OCI-LY7 (cell line): ENCODE measurements around the gene ALDH3B1. TPM values are rescaled to one million over a fixed set of nuclear protein-coding genes. Genes with fewer than 3 reads are reported as not detected.

Experiments
- BruUV-seq: library from RNA; stranded (reverse); fragments of 400-500 nt; replicated peaks from 2 replicates; lab custom pipeline; 2021; lab: Mats Ljungman, UMichigan
- CTCF ChIA-PET: fragments of 300-600 bp; sonication (Branson Sonifier 250); formaldehyde crosslinking; loops from one replicate; lab custom pipeline; 2022; ENCODE audit warnings: antibody characterized with exemption; ENCODE audit not compliant: unreplicated experiment; lab: Charles Lee
- POLR2A ChIA-PET: fragments of 300-600 bp; sonication (Branson Sonifier 250); formaldehyde crosslinking; loops from one replicate; lab custom pipeline; 2022; ENCODE audit warnings: antibody characterized with exemption; lab: Charles Lee
- DNase-seq: peaks from one replicate; pipeline ENCODE4 v3.0.0-alpha.2; 2015; ENCODE audit warnings: low spot score
- H2AFZ ChIP-seq: fragments of 200-600 bp; sonication (generic), shearing (Covaris generic); 2 replicates; pipeline ENCODE4 v1.6.1; 2014; ENCODE audit warnings: mild to moderate bottlenecking, antibody characterized with exemption, low read length, moderate library complexity
- H3K27ac ChIP-seq: fragments of 200-600 bp; sonication (generic); 2 replicates; pipeline ENCODE4 v1.5.1; 2014; ENCODE audit warnings: mixed run types, low read depth, mild to moderate bottlenecking, moderate library complexity, low read length, inconsistent platforms; ENCODE audit not compliant: poor library complexity, severe bottlenecking
- H3K36me3 ChIP-seq: fragments of 200-600 bp; sonication (generic); 2 replicates; pipeline ENCODE4 v1.6.1; 2014; ENCODE audit warnings: mild to moderate bottlenecking, antibody characterized with exemption, low read length, moderate library complexity, mixed read lengths; ENCODE audit not compliant: insufficient read depth
- H3K4me1 ChIP-seq: fragments of 200-600 bp; sonication (generic); 2 replicates; pipeline ENCODE4 v1.5.1; 2014; ENCODE audit warnings: mild to moderate bottlenecking, low read length; ENCODE audit not compliant: insufficient read depth, poor library complexity, severe bottlenecking
- H3K4me2 ChIP-seq: fragments of 200-600 bp; sonication (generic); 2 replicates; pipeline ENCODE4 v1.6.1; 2014; ENCODE audit warnings: mild to moderate bottlenecking, low read length
- H3K4me3 ChIP-seq: fragments of 200-600 bp; sonication (generic); 2 replicates; pipeline ENCODE4 v1.5.1; 2014; ENCODE audit warnings: mild to moderate bottlenecking, low read depth, low read length; ENCODE audit not compliant: poor library complexity, severe bottlenecking
- H3K79me2 ChIP-seq: fragments of 200-600 bp; sonication (generic); 2 replicates; pipeline ENCODE4 v1.6.1; 2016; ENCODE audit warnings: low read depth, mild to moderate bottlenecking, low read length, moderate library complexity, mixed read lengths; ENCODE audit not compliant: insufficient read depth
- H3K9me2 ChIP-seq: fragments of 200-600 bp; sonication (generic); 2 replicates; pipeline ENCODE4 v1.6.1; 2016; ENCODE audit warnings: mild to moderate bottlenecking, low read length, mixed read lengths; ENCODE audit not compliant: insufficient read depth
- H3K9me3 ChIP-seq: fragments of 200-600 bp; sonication (generic); 2 replicates; pipeline ENCODE4 v1.6.1; 2014; ENCODE audit warnings: mild to moderate bottlenecking, mixed run types, low read length, mixed read lengths
- H4K20me1 ChIP-seq: fragments of 200-600 bp; sonication (generic); 2 replicates; pipeline ENCODE4 v1.6.1; 2014; ENCODE audit warnings: mild to moderate bottlenecking, antibody characterized with exemption, low read length, moderate library complexity, mixed read lengths; ENCODE audit not compliant: insufficient read depth
- EZH2phosphoT487 ChIP-seq: fragments of 200-600 bp; sonication (generic); IDR thresholded peaks from 2 replicates; pipeline ENCODE4 v1.6.1; 2018; ENCODE audit warnings: low read depth, borderline replicate concordance, mild to moderate bottlenecking, mixed run types, antibody characterized with exemption, low read length, moderate library complexity, mixed read lengths
- intact Hi-C: fragments of 100-400 bp; cut with micrococcal nuclease; formaldehyde crosslinking; loops from one replicate; pipeline ENCODE4 v1.10.0; 2022; ENCODE audit not compliant: unreplicated experiment
- total RNA-seq, 2 experiments: library from RNA; depleted of rRNA in 1 of 2; stranded (reverse); fragments of >200 nt in 1 of 2; shearing (Covaris generic) in 1 of 2; gene quantifications; 2 replicates each; pipeline ENCODE4 v1.2.3, GENCODE V29; 2014 to 2022
- TF ChIP-seq, protein P1 (sequence below): fragments of 200-600 bp; sonication (generic); conservative IDR thresholded peaks from 2 replicates; pipeline ENCODE4 v1.5.1; 2014; ENCODE audit warnings: mild to moderate bottlenecking, antibody characterized with exemption, low read length, moderate library complexity, mixed read lengths

Gene ALDH3B1
- total RNA-seq, 2 experiments from 2014 or later, result 0.50 to 0.53 TPM

DNA sequence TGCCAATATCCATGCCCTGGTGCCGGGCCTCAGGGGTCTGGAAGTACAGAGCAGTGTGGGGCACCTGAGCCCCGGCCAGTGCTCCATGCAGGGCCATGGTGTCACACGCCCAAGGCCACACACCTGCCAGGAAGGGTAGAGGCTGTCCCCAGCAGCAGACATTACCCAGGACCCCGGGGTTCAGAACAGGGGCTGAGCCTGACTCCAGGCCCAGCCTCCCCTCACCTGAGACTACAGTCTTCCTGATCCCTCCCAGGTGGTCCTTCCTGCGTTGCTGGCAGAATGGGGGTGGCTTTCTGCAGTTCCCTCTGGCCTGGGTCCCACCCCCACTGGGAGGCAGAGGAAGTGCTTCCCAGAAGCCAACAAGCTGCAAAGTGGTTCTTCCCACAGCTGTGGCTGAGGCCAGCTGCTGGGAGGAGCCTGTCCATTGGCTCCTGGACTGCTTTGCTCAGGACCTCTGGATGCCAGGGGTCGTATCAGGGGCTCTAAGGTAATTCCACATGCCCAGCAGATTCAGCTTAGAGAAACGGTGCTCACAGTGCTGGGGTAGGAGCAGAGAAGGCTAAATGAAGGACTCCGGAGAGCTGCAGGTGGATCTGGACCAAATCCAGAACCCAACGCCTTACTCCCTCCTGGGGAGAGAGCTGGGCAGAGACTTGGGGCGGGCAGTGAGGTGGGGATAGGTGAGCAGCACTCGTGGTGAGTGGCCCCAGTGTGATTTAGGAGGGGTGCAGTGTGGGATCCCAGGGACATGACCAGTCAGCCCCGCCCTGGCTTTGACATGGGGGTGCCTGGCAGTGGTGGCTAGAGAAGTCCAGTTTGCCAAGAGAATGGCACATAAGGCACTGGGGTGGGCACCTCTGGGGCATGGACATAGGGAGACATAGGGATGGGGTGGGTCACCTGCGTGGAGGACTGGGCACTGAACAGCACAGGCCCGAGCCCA is 41.3 kb downstream of the ALDH3B1 start:
- no peak overlapping the region for H2AFZ ChIP-seq
- TF ChIP-seq EZH2phosphoT487, result no peak
- BruUV-seq, result no TSS peak
- ChIA-PET POLR2A (no interaction called here), CTCF (no interaction called here)
- no peaks in the 10 kb centered on the region for H3K79me2 ChIP-seq
- H3K9me3 ChIP-seq, result no peaks in the 10 kb centered on the region
- H4K20me1 ChIP-seq, result no peaks in the 10 kb centered on the region
- H3K4me3 ChIP-seq, result no peak overlapping the region
- intact Hi-C loops, result no loop called here
- no peak for DNase-seq
- H3K27ac ChIP-seq, result no peak overlapping the region
- no peaks in the 10 kb centered on the region for H3K4me1 ChIP-seq
- no peak overlapping the region for H3K4me2 ChIP-seq
- H3K36me3 ChIP-seq, result peaks cover 61% of the 10 kb centered on the region
- H3K9me2 ChIP-seq, result no peaks in the 10 kb centered on the region

DNA sequence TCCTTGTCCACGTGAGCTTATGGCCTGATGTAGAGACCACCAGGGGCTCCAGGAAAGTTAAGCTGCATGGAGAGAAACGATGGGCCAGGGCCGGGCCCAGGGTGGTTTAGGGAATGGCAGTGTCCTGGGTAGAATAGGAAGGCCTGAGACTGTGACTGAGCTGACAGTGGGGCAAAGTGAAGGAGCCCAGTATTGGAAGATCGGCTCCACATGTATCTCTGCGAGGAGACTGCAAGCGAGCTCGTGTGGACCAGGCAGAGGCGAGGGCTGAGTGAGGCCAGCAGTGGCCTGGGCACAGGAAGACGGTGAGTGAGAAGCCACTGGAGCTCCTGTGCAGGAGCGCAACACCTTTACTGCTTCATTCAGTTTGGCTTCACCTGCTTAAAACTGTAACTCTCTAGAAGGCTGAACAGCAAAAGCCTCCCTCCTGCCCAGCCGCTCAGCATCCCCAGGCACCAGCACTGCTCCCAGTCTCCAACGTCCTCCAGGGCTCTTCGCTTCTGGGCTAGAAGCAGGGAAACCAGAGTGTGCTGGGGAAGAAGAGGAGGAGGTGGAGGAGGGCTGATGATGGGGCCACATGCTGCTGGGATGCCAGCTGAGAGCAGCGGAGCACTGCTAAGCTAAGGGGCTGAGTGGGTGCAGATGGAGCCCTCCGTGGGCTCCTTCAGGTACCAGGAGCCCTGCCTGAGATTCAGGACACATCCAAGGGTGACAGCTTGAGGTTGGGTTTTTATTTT is 42.2 kb downstream of the ALDH3B1 start:
- no peak overlapping the region for H3K4me3 ChIP-seq
- H4K20me1 ChIP-seq, result no peaks in the 10 kb centered on the region
- no peak for TF ChIP-seq EZH2phosphoT487
- TF ChIP-seq, protein P1, sequence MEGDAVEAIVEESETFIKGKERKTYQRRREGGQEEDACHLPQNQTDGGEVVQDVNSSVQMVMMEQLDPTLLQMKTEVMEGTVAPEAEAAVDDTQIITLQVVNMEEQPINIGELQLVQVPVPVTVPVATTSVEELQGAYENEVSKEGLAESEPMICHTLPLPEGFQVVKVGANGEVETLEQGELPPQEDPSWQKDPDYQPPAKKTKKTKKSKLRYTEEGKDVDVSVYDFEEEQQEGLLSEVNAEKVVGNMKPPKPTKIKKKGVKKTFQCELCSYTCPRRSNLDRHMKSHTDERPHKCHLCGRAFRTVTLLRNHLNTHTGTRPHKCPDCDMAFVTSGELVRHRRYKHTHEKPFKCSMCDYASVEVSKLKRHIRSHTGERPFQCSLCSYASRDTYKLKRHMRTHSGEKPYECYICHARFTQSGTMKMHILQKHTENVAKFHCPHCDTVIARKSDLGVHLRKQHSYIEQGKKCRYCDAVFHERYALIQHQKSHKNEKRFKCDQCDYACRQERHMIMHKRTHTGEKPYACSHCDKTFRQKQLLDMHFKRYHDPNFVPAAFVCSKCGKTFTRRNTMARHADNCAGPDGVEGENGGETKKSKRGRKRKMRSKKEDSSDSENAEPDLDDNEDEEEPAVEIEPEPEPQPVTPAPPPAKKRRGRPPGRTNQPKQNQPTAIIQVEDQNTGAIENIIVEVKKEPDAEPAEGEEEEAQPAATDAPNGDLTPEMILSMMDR, result no peak
- H3K27ac ChIP-seq, result no peak overlapping the region
- ChIA-PET CTCF (no interaction called here), POLR2A (no interaction called here)
- intact Hi-C loops, result no loop called here
- H3K9me3 ChIP-seq, result no peaks in the 10 kb centered on the region
- no peak overlapping the region for H3K4me2 ChIP-seq
- H3K4me1 ChIP-seq, result no peaks in the 10 kb centered on the region
- no TSS peak for BruUV-seq
- no peak overlapping the region for H2AFZ ChIP-seq
- H3K79me2 ChIP-seq, result no peaks in the 10 kb centered on the region
- no peak for DNase-seq
- H3K36me3 ChIP-seq, result peaks cover 59% of the 10 kb centered on the region
- no peaks in the 10 kb centered on the region for H3K9me2 ChIP-seq

DNA sequence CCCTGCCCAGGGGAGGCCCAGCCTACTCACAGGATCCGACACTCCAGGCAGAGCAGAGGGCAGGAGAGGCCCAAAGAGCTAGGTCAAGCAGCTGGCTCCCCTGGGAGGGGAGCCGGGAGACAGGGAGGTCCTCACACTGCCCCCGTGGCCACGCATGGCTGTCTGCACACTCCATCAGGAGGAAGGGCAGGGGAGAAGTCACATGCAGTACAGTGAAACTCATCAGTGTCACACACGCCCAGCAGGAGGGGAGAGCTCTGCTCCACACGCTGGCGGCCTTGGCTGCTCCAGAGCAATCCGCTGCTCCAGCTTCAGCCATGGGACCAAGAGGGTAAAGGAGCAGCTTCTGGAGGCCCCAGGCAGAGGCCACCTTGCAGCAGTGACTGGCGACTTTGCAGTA is 43.0 kb downstream of the ALDH3B1 start:
- ChIA-PET CTCF (no interaction called here), POLR2A (interaction anchor here (0.6 kb wide), 1 partner anchor 86 kb away, joined by 3 read pairs; no protein-coding TSS in a partner anchor)
- Histone ChIP-seq H3K9me3 (no peaks in the 10 kb centered on the region), H2AFZ (no peak overlapping the region), H3K4me3 (no peak overlapping the region), H4K20me1 (no peaks in the 10 kb centered on the region), H3K27ac (no peak overlapping the region), H3K36me3 (peaks cover 59% of the 10 kb centered on the region), H3K79me2 (no peaks in the 10 kb centered on the region), H3K4me2 (no peak overlapping the region), H3K9me2 (no peaks in the 10 kb centered on the region), H3K4me1 (no peaks in the 10 kb centered on the region)
- DNase-seq, result no peak
- intact Hi-C loops, result no loop called here
- TF ChIP-seq, protein P1, result no peak
- no peak for TF ChIP-seq EZH2phosphoT487
- no TSS peak for BruUV-seq
